ENCODE measurements around the gene KARS1. TPM values are rescaled to one million over a fixed set of nuclear protein-coding genes. Genes with fewer than 3 reads are reported as not detected.

Gene KARS1
- total RNA-seq, 2 experiments from 2014 or later: 126 to 172 TPM

GRCh38 chr16:75629132-75629531, 18.3 kb downstream of the KARS1 start:
- Histone ChIP-seq H3K36me3 (ENCODE audit: insufficient read depth, low read length) (peaks cover 97% of the 10 kb centered on the region), H3K4me3 (ENCODE audit: low read depth, low read length, poor library complexity, severe bottlenecking) (no peak overlapping the region), H3K27ac (ENCODE audit: low read depth, low read length, poor library complexity, severe bottlenecking) (no peak overlapping the region), H2AFZ (ENCODE audit: low read length) (no peak overlapping the region), H3K9me2 (ENCODE audit: insufficient read depth, low read length) (no peaks in the 10 kb centered on the region), H3K4me1 (ENCODE audit: insufficient read depth, low read length, poor library complexity, severe bottlenecking) (no peaks in the 10 kb centered on the region), H3K79me2 (ENCODE audit: insufficient read depth, low read depth, low read length) (no peaks in the 10 kb centered on the region), H3K4me2 (ENCODE audit: low read length) (no peak overlapping the region), H3K9me3 (ENCODE audit: low read length) (no peaks in the 10 kb centered on the region), H4K20me1 (ENCODE audit: insufficient read depth, low read length) (no peaks in the 10 kb centered on the region)
- ChIA-PET CTCF (ENCODE audit: unreplicated experiment) (no interaction called here), POLR2A (no interaction called here)
- intact Hi-C loops (cut with micrococcal nuclease; ENCODE audit: unreplicated experiment): no loop called here
- no peak for TF ChIP-seq CTCF (conservative IDR thresholded peaks at IDR 0.05; ENCODE audit: low read length)
- no peak for TF ChIP-seq EZH2phosphoT487 (IDR thresholded peaks at IDR 0.05; ENCODE audit: borderline replicate concordance, low read depth, low read length)
- no peak for DNase-seq (ENCODE audit: low spot score)
- BruUV-seq (replicated peaks): no TSS peak

GRCh38 chr16:75628351-75628750, 19.1 kb downstream of the KARS1 start:
- no peaks in the 10 kb centered on the region for H3K9me3 ChIP-seq (ENCODE audit: low read length)
- BruUV-seq (replicated peaks): no TSS peak
- H3K9me2 ChIP-seq (ENCODE audit: insufficient read depth, low read length): no peaks in the 10 kb centered on the region
- no peak for DNase-seq (ENCODE audit: low spot score)
- intact Hi-C loops (cut with micrococcal nuclease; ENCODE audit: unreplicated experiment): no loop called here
- no peak overlapping the region for H3K4me2 ChIP-seq (ENCODE audit: low read length)
- H3K27ac ChIP-seq (ENCODE audit: low read depth, low read length, poor library complexity, severe bottlenecking): no peak overlapping the region
- H4K20me1 ChIP-seq (ENCODE audit: insufficient read depth, low read length): no peaks in the 10 kb centered on the region
- peaks cover 5% of the 10 kb centered on the region for H3K4me1 ChIP-seq (ENCODE audit: insufficient read depth, low read length, poor library complexity, severe bottlenecking)
- CTCF ChIA-PET (ENCODE audit: unreplicated experiment): no interaction called here
- H3K4me3 ChIP-seq (ENCODE audit: low read depth, low read length, poor library complexity, severe bottlenecking): no peak overlapping the region
- H3K79me2 ChIP-seq (ENCODE audit: insufficient read depth, low read depth, low read length): no peaks in the 10 kb centered on the region
- no peak overlapping the region for H2AFZ ChIP-seq (ENCODE audit: low read length)
- H3K36me3 ChIP-seq (ENCODE audit: insufficient read depth, low read length): peaks cover 89% of the 10 kb centered on the region
- POLR2A ChIA-PET: no interaction called here
- TF ChIP-seq EZH2phosphoT487 (IDR thresholded peaks at IDR 0.05; ENCODE audit: borderline replicate concordance, low read depth, low read length) (no peak), CTCF (conservative IDR thresholded peaks at IDR 0.05; ENCODE audit: low read length) (no peak)

- ChIA-PET CTCF (ENCODE audit: unreplicated experiment) (no interaction called here), POLR2A (no interaction called here)
- Histone ChIP-seq H3K36me3 (ENCODE audit: insufficient read depth, low read length) (peaks cover 84% of the 10 kb centered on the region), H3K9me2 (ENCODE audit: insufficient read depth, low read length) (no peaks in the 10 kb centered on the region), H2AFZ (ENCODE audit: low read length) (no peak overlapping the region), H3K27ac (ENCODE audit: low read depth, low read length, poor library complexity, severe bottlenecking) (no peak overlapping the region), H4K20me1 (ENCODE audit: insufficient read depth, low read length) (no peaks in the 10 kb centered on the region), H3K4me2 (ENCODE audit: low read length) (no peak overlapping the region), H3K4me3 (ENCODE audit: low read depth, low read length, poor library complexity, severe bottlenecking) (no peak overlapping the region), H3K4me1 (ENCODE audit: insufficient read depth, low read length, poor library complexity, severe bottlenecking) (peaks cover 5% of the 10 kb centered on the region), H3K79me2 (ENCODE audit: insufficient read depth, low read depth, low read length) (no peaks in the 10 kb centered on the region), H3K9me3 (ENCODE audit: low read length) (no peaks in the 10 kb centered on the region)
- TF ChIP-seq EZH2phosphoT487 (IDR thresholded peaks at IDR 0.05; ENCODE audit: borderline replicate concordance, low read depth, low read length) (no peak), CTCF (conservative IDR thresholded peaks at IDR 0.05; ENCODE audit: low read length) (no peak)
- intact Hi-C loops (cut with micrococcal nuclease; ENCODE audit: unreplicated experiment): no loop called here
- no peak for DNase-seq (ENCODE audit: low spot score)
- no TSS peak for BruUV-seq (replicated peaks)
Observed at GRCh38 chr16:75627851-75628250, 19.6 kb downstream of the KARS1 start.
